Astrocyte of the cerebellum (primary cell): ENCODE data around the gene KCNJ5.

Source experiments
- DNase-seq: peaks from one replicate; pipeline ENCODE4 v3.0.0-alpha.2; 2011; ENCODE audit warnings: low read depth
- H3K4me3 ChIP-seq: 2 replicates; pipeline ENCODE4 v1.5.1; 2011; ENCODE audit warnings: mild to moderate bottlenecking, low read depth, low read length, moderate library complexity
- in situ Hi-C: cut with HindIII; loops from 2 replicates; pipeline ENCODE4 v1.10.0; 2017; ENCODE audit warnings: low sequenced_read_pairs
- TF ChIP-seq, protein P1 (sequence below): IDR thresholded peaks from 2 replicates; pipeline ENCODE4 v1.5.1; 2012; ENCODE audit warnings: low read length, low read depth, moderate library complexity, mild to moderate bottlenecking; ENCODE audit errors: missing control alignments

KCNJ5 gene

DNA sequence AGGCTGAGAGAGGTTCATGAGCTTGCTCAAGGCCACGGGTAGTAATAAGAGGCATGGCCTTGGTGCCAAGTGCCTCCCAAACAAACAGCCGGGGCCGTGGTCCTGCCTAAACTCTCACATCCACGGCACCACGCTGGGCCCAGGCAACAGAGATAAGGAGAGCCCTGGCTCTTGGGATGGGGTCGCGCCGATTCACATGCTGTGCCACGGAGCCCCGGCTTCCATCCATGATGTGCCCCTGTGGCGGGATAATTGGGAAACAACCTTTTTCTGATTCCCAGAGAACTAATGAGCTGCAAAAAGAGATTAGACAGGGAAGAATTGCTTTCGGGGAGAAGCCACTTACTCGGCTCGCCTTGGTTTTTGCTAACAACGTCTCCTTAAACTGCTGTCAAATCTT lies 29.5 kb downstream of the KCNJ5 start:
- DNase-seq, result no peak
- in situ Hi-C loops, result no loop called here
- TF ChIP-seq, protein P1, sequence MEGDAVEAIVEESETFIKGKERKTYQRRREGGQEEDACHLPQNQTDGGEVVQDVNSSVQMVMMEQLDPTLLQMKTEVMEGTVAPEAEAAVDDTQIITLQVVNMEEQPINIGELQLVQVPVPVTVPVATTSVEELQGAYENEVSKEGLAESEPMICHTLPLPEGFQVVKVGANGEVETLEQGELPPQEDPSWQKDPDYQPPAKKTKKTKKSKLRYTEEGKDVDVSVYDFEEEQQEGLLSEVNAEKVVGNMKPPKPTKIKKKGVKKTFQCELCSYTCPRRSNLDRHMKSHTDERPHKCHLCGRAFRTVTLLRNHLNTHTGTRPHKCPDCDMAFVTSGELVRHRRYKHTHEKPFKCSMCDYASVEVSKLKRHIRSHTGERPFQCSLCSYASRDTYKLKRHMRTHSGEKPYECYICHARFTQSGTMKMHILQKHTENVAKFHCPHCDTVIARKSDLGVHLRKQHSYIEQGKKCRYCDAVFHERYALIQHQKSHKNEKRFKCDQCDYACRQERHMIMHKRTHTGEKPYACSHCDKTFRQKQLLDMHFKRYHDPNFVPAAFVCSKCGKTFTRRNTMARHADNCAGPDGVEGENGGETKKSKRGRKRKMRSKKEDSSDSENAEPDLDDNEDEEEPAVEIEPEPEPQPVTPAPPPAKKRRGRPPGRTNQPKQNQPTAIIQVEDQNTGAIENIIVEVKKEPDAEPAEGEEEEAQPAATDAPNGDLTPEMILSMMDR, result no peak
- H3K4me3 ChIP-seq, result no peak overlapping the region

DNA sequence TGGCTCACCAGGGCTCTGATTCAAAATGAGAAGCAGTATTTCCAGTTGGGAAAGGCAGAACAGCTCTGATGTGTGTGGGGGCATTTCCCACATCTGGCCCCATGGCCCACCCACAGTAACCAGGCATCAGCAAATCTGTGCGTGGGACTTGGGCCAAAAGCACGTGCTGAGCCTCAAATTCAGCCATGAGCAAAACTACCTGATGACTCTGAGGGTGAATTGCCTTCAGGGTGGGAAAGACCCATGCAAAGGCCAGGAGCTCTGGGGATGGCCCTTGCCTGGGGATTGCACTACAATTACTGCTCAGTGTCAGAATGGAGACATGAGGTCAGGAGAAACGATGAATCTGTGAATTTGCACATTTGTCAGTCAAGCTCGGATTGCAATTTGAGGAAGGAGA lies 30.6 kb downstream of the KCNJ5 start:
- TF ChIP-seq, protein P1, result no peak
- DNase-seq, result no peak
- in situ Hi-C loops, result no loop called here

DNA sequence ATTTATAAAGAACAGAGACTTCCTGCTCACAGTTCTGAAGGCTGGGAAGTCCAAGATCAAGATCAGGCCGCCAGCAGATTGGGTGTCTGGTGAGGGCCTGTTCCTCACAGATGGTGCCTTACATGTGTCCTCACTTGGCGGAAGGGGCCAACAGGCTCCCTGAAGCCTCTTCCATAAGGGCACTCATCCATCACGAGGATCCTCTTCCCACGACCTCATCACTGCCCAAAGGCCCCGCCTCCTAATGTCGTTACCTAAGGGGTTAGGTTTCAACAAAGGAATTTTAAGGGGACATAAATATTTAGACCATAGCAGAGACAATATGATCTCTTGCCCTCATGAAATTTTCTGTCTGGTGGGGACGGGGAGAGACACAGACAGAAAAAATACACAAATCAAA lies 32.9 kb downstream of the KCNJ5 start:
- H3K4me3 ChIP-seq, result no peak overlapping the region
- TF ChIP-seq, protein P1, result no peak
- in situ Hi-C loops, result no loop called here
- no peak for DNase-seq

More for the DNA sequence above, 30.6 kb downstream of the KCNJ5 start:
- H3K4me3 ChIP-seq, result no peak overlapping the region

DNA sequence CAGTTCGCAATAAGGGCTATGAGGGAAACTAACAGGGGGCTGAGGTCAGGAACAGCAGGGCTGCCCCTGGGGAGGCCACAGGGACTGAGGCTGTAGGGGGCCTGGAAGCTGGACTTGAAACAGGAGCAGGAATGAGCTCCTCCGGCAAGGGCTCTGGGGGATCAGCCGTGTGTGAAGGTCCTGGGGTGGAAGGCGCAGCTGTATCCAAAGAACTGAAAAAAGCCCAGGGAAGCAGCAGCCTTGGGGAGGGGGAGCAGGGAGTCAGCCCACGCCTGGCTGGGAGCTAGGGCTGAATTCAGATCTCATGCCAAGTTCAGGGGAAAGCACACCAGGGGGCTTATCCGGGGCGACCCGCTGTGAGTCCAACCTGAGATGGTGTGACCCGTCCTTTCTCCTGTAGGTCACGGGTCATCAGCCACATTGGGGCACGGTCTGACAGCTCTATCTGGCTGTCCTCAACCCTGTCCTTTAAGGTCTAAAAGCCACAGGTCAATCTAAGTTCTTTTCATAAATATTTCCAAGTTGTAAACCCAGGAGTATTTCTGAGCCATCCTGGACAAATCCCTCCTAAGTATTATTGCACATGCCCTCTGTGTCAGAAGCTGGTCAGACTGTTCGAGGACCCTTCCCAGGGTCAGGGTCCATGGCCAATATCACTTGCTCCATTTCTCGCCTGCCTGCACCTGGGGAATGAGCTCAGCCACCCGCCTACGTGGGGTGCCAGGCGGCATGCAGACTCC lies 33.5 kb downstream of the KCNJ5 start:
- TF ChIP-seq, protein P1, result no peak
- in situ Hi-C loops, result no loop called here
- DNase-seq, result no peak

DNA sequence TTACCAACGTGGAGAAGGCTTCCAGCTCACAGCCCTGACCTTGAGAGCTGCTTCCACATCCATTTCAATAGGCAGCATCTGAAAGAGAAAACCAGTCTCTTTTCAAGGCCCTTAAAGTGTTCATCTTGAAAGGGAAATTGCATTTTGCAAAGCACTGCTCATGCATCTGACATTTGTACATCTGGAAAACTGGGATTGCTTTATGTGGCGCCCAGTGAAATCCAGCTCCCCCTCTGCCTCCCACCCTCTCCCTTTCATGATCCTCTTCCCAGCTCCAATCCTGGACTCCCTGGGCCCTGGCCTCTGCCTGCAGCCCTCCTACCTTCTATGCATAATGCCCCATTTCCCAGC lies 34.1 kb downstream of the KCNJ5 start:
- no peak overlapping the region for H3K4me3 ChIP-seq
- TF ChIP-seq, protein P1, result no peak
- in situ Hi-C loops, result no loop called here
- DNase-seq, result no peak

More for the DNA sequence above, 33.5 kb downstream of the KCNJ5 start:
- H3K4me3 ChIP-seq, result no peak overlapping the region

DNA sequence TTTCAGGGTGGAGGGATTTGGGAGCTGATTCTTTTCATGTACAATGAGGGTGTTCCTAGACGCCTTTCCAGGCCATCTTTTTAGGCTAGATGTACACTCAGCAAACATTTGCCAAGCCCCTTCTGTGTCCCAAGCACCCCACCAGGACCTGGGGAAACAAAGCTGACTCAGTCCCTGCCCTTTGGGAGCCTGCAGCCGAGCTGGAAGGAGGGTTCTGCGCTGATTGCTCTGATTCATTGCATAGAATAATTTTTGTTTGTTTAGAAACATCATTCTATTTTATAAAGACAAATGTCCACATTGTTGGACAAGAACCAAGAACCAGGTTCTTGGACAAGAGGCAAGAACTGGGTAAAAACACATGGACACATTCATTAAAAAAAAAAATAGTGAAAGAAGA lies 34.8 kb downstream of the KCNJ5 start:
- TF ChIP-seq, protein P1, result no peak
- in situ Hi-C loops, result no loop called here
- DNase-seq, result no peak
- H3K4me3 ChIP-seq, result no peak overlapping the region
